Caki2 (cell line): ENCODE measurements around the gene RAPGEF1. TPM values are rescaled to one million over a fixed set of nuclear protein-coding genes. Genes with fewer than 3 reads are reported as not detected.
"Not testable (repeated sequence)": the region's sequence is repeated elsewhere in the genome, so short reads cannot be mapped to it uniquely, and the experiment has no call there.

ENCODE experiments used
- DNase-seq: peaks from one replicate; pipeline ENCODE4 v3.0.0-alpha.2; 2015; ENCODE audit warnings: low read depth
- in situ Hi-C: cut with HindIII; loops from 2 replicates; pipeline ENCODE4 v1.10.0; 2016; ENCODE audit warnings: low sequenced_read_pairs, low pct_unique_long_range_greater_than_20kb, mixed read lengths
- total RNA-seq: library from RNA; depleted of rRNA; stranded (reverse); fragments of >200 nt; shearing (Covaris generic); gene quantifications from 2 replicates; pipeline ENCODE4 v1.2.3, GENCODE V29; 2014; ENCODE audit warnings: low replicate concordance

Gene RAPGEF1
- total RNA-seq, 1 experiment from 2014 or later = 15.1 TPM

DNA sequence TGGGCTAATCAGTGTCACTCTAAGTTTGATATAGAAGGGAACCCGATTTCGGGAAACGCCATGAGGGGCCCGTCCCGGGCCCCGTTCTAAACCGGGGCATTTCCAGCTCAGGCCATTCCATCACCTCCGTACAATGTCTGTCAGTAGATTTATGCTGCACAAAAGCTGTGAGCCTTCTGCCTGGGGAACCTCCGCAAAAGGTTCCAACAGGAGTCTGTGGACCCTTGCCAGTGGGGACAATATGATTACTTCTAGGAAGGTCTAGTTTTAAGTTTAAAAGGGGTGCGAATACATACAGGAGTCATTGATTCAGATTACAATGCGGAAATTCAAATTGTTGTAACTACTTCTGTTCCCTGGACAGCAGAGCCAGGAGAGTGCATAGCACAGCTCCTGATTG lies 57.6 kb downstream of the RAPGEF1 start:
- in situ Hi-C loops = no loop called here
- no peak for DNase-seq

DNA sequence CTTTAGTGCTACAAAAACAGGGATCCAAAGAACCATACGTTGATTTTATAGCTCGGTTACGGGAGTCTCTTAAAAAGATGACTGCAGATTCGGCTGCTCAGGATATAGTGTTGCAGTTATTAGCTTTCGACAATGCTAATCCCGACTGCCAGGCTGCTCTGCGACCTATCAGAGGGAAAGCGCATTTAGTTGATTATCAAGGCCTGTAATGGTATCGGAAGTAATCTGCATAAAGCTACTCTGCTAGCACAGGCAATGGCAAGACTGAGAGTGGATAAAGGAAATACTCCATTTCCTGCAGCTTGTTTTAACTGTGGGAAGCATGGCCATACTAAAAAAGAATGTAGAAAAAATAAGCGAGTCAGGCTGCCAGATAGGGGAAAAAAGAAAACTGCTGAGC lies 58.0 kb downstream of the RAPGEF1 start:
- in situ Hi-C loops, DNase-seq: not testable (repeated sequence)

DNA sequence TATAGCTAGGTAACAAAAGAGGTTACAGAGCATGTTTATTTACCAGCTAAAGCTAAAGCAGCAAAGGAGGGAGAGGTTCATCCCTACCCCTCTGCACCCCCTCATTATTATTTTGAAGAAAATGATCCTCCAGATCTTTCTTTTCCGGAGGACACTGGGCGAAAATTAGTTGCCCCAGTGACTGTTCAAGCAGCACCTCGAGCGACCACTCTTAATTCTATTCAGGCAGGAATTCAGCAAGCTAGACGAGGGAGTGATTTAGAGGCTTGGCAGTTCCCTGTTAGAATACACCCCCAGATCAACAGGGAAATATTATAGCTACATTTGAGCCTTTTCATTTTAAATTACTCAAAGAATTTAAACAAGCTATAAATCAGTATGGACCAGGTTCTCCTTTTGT lies 58.8 kb downstream of the RAPGEF1 start:
- in situ Hi-C loops, DNase-seq: not testable (repeated sequence)

DNA sequence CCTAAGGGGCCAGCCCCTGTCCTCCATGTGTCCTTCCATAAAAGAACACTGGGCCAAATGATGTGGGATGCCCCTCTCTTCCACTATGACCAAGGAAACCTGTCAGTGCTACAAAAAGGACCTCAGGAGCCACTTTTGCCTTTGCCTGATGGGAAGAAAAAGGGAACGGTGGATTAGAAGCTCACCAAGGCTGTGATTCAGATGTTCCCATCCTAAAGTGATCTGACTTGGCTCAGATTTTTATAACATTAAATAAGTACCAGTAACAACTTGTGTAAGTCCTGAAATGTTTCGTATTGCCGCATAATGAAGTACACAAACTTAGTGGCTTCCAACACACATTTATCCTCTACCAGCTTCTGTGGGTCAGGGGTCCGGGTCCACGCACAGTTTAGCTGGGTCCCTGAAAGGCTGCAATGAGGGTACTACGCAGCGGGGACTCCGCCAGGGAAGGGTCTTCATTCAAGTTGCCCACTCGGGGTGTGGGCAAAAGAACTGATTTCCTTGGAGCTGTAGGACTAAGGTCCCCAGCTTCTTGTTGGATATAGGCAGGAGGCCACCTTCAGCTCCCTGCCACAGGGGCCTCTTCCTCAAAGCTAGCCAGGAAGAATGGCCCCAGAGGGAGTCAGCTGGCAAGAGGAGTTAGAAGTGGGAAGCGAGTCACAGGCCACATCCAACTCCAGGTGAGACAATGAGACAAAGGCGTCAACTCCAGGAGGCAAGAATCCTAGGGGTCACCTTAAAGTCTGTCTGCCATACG lies 60.4 kb downstream of the RAPGEF1 start:
- in situ Hi-C loops = no loop called here
- no peak for DNase-seq

DNA sequence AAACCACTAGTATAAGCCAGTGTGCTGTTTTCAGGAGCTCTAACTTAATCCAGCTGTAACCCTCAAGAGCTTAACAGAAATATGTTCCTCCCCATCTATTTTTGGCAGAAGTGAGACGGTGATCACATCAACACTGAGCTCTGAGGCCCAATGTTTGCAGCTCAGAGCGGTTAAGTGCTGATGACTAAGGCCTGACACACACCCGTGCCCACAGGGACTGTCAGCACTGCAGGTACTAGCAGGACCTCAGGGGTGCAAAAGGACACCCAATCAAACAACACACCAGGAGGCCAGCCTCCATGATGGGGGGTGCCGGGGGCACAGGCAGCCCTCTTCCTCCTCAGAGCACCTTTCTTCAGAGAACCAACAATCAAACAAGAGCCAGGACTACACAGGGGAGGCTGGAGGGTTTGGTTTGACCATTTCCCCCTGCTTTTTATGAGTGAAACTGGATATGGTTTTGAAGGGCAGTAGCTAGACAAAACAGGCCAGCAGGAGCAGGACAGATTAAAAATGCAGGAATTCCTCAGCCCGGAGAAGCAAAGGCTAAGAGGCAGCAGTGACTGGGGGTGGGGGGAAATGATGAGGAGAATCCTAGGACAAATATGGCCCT lies 61.3 kb downstream of the RAPGEF1 start:
- peak; percentile 75 for DNase-seq
- in situ Hi-C loops = no loop called here

DNA sequence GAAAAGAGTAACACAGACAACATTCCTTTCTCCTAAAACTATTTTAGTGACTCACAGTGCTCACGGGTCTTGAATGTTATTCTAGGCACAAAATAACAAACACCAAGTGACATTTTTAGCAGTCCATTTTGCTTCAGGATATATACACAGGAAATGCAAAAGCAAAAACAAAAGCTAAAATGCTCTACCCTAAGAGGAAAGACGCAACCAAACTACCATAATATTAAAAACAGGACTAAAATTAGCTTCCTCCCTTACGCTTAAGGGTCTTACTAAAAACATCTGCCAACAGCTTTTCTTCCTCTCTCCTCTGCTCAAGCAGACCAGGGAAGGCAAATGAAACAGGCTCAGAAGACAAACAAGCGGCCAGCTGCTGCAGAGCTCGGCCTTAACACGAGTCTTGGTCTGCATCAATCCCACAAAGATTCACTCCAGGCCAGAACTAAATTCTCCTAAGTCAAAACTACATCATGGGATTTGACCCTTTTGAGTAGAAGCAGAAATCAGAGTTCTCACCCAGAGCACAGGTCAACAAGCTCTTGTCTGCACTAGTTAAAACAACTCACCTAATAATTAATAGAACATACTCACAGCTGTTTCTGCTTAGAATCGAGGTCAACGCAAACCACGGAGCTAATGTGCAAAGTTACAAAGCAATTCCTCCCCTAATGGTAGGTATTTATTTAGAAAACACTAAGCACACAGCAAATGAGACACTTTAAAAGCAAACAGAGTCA lies 62.3 kb downstream of the RAPGEF1 start:
- in situ Hi-C loops = no loop called here
- DNase-seq = peak; percentile 67

DNA sequence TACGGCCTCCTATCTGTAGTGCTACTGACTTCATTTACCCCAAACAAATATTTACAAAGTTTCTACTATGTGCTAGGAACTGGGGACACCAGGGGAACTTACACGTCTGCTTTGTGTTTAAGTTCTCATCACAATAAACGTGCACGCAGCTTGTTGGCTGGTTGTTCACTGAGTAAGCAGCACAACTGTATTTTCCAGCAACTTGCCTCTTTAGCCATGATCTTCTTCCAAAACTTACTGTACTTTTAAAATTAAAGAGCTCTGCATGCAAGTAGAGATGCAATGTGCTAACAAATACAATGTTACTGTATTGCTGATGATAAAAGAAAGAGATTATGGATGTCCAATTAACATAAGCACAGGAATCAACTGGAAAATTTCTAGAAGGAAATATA lies 62.8 kb downstream of the RAPGEF1 start:
- in situ Hi-C loops = no loop called here
- DNase-seq = no peak

DNA sequence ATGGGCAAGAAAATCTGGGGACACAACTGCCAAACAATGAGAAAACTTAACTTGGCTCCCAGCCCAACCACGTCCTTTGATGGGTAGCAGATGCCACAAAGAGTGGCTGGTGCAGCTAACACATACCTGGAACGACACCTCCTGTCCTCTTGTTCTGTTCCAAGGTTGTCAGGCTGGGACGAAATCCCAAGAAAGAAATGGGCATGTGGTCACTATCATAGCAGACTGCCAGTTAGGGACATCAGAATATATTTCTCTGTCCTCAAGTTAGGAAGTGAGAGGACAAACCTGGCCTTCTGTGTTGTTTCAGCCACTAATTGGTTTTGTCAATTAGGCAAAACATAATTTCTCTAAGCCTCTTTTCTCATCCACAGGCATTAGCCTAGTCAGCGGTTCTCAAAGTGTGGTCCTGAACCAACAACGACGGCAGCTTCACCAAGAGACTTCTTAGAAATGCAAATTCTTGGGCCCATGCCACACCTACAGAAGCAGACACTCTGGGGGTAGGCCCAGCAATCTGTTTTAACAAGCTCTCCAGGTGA lies 63.4 kb downstream of the RAPGEF1 start:
- DNase-seq = no peak
- in situ Hi-C loops = no loop called here

DNA sequence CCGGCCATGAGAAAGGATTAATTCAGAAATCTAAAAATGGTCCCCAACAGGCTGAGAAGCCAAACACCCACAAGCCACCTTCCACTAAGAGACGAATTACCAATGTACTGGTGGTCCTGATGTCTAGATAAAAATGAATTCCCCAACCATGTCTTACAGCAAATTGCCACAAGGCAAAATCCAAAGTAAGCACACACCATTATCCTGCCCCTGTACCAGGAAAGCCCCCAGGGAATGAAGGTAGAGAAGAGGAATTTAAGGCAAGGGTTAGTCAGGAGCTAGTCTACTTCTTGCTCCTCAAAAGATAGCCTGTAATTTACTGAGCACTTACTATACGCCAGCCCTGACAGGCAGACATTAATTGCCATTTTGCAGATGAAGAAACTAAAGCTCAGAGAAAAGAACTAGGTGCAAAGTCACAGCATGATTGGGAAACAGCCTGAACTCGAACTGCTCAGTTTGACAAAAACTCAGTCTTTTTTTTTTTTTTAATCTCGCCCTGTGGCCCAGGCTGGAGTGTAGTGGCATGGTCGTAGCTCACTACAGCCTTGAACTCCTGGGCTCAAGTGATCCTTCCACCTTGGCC lies 64.3 kb downstream of the RAPGEF1 start:
- no peak for DNase-seq
- in situ Hi-C loops = no loop called here

DNA sequence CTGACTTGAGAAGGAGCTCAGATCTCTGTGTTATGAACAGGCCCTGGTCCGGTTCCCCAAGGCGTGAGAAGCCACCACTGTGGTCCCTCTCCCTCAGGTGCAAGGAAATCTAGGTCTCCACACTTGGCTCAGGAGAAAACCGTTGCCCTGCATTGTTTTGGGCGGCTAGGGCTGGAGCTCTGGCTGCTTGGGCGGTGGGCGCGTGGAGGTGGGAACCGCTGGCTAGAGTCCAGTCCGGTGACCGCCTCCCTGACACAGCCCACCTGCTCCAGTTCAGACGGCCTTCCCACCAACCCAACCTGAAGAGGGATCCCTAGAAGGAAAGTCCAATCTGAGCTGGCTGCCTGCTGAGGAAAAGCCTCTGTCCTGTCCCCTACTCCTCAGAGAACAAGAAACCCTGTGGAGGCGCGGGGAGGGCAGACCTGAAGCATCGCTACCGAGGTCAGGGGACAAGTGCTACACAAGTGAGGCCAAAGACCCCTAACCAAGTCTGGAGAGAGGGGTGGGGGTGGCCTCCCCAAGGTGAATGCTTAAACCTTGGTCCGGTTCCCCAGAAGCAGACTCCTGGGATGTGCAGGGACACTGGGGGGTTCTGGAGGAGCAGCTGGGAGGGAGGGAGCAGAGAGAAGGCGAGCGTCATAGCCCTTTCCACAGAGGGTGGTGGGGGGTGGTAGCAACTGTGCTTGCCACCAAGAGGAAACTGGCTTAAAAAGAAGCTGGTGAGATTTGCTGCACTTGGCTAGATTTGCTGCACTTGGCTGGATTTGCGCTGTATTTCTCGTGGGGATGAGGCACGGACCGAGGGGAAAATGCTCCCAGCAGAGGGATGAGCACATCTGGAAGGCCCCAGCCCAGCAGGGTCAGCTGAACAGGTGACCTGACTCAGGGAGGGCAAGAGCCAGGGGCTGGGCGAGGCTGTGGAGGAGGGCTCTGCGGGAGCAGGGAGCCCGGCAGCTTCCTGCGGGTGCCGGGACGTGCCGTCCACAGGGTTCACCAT lies 65.2 kb downstream of the RAPGEF1 start:
- in situ Hi-C loops = no loop called here

DNA sequence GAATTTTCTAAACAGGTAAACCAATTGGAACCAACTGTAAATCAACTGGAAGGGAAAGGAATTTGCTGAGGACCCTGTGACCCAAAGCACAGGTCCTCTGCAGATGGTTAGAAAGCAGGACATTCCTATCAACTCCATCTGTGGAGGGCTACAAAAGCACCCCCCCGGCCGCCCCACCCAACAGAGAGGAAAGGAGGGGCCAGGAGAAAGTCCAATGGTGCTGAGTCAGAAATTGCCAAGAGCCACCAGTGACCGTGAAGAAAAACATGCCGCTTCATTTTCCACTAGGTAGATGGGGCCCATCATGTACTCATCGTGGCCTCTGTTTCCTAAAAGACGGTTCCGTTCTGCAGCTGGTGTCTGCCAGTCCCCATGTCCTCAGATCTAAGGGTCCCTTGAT lies 66.3 kb downstream of the RAPGEF1 start:
- DNase-seq = no peak
- in situ Hi-C loops = no loop called here

More for the DNA sequence above, 65.2 kb downstream of the RAPGEF1 start:
- no peak for DNase-seq

DNA sequence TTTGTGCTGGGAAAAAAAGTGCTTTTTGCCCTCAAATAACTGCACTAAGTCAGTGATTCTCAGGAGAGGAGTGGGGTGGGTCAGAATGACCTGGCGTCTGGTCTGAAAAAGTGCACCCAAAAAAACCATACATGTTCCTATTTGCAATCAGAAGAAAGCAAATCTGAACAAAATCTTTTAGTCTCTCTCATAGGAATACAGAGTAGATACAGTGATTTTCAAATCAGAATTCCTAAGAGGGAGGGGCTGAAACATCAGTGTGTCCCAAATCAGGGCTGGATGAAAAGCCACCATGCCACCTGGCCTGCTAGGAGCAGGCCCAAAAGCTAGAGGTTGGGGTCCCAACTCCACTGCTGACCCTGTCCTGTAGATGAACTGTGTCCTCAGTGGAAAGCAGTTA lies 66.8 kb downstream of the RAPGEF1 start:
- in situ Hi-C loops = no loop called here
- DNase-seq = no peak

DNA sequence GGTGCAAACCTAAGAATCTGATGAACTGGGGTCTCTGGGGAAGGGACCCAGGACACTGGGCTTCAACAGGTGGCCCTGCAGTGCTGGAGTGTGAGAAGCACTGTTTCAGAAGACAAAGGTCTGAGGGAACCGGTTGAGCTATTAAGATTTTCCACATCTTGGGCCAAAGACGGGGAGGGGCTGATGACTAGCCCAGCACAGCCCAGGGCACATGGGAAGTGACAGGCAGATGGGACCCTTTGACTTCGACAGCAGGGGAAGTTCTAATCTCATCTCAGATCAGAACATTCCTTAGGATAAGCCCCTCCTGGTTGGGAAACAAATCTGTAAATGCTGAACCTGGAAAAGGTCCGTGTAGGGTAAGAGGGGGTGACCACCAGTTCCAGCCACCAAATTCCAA lies 67.4 kb downstream of the RAPGEF1 start:
- in situ Hi-C loops = no loop called here
- no peak for DNase-seq

DNA sequence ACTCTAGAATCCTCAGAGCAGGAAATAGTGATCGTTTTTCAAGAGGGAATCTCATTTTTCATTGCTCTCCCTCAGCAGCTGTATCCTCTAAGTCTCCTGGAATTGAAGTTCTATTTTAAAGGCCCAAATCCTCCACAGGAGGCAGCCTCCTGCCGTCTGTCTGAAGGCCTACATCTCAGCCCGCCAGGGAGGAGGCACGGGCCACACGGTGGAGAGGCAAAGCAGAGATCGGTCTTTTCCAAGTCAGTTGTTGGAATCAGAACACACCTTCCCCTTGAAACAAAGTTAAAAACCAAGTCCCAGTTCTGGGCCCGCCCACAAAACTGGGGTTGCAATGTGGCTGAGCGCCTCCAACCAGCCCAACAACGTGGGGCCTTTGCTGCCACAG lies 68.7 kb downstream of the RAPGEF1 start:
- in situ Hi-C loops = no loop called here
- no peak for DNase-seq

DNA sequence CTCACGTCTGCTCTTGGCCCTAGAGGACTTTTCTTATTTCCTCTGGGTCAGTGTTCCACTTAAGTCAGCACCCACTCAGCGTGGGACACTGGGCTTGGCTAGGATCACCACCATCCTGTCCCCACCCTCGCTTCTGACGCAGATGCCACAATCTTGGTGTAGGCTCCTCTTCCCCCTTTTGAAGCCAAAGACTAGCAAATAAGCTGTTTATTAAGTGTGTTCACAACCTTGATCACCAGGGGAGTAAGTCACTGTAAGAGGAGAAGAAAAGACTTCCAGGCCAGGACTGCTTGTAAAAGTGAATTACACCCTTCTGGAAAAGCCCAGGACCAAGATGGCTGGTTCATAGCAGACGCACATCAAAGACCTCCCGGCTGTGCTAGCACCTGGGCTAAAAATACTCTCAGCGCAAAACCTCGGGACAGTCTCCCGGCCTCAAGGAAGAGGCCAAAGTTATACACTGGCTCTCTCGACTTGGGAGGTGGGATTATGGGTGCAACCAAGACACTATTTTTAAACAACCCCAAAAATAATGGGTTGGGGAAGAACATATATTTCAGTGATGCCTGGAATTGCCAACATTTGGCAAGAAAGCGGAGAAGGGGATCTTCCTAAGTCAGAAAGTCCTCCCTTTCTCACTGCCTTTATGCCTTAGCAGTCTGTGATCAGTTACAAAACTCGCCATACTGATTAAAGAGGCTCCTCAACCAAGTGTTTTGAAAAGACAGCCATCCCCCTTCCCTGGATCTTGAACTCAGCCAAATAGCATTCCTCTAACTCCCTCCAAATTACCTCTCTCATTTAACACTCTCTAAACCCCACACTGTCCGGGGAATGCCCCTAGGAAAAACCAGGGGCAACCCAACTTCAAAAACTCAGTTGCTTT lies 69.4 kb downstream of the RAPGEF1 start:
- no peak for DNase-seq

DNA sequence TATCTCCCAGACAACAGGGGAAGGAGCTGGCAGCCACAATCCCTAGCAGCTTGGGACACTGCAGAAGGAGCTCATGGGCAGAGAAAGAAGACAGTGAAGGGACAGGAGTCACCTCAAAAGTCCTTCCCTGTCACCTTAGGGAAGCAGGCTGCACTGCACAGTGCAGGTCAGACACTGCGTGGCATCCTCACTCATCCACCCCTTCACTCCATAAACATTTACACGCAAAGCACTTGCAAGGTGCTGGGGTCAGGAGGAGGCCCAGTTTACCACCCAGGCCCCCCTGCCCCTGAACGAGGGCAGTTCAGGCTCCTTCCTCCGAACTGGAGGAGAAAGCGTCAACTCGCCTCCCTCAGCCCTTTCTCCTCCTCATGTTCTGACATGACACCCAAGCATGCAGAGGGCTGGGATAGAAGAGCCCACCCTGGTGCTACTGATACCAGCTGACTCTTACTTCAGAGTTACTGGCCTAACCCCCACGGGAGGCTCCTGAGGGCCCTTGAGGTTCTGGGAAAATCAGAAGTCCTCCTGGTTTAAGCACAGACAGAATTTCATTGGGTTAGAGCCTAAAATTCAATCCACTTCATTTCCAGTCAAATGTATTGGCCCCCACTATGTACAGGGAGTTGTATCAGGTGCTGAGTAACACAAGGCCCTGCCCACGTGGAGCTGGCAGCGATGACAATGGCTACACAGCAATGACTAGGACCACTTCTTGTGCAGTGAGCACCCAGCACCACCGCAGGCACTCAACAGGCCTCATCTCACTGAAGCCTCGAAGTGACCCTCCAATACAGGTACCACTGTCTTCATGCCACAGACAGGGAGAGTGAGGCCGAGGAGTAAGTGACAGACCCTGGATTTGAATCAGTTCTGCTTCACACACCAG lies 70.4 kb downstream of the RAPGEF1 start:
- no peak for DNase-seq
- in situ Hi-C loops = no loop called here

More for the DNA sequence above, 69.4 kb downstream of the RAPGEF1 start:
- in situ Hi-C loops = no loop called here
